GM12878 (cell line): ENCODE data around the gene TMEM53. TPM values are rescaled to one million over a fixed set of nuclear protein-coding genes. Genes with fewer than 3 reads are reported as not detected.

Experiments used
- CBFB ChIP-seq: IDR thresholded peaks from 2 replicates; pipeline ENCODE4 v1.6.1; 2016; ENCODE audit warnings: antibody characterized with exemption, low read depth
- CBX5 ChIP-seq: sonication (generic); IDR thresholded peaks from 2 replicates; pipeline ENCODE4 v1.6.1; 2016; ENCODE audit warnings: low read depth, moderate library complexity, mild to moderate bottlenecking, inconsistent platforms
- ESRRA ChIP-seq: IDR thresholded peaks from 2 replicates; pipeline ENCODE4 v1.6.1; 2012; ENCODE audit warnings: mild to moderate bottlenecking, low read length, improper control_type of control experiment
- GABPA ChIP-seq: IDR thresholded peaks from 2 replicates; pipeline ENCODE4 v1.6.1; 2014; ENCODE audit warnings: antibody characterized with exemption, low read depth, mild to moderate bottlenecking, inconsistent platforms
- HDAC2 ChIP-seq: fragments of 200-600 bp; sonication (generic); IDR thresholded peaks from 2 replicates; pipeline ENCODE4 v1.6.1; 2017
- MEF2B ChIP-seq: fragments of 450-650 bp; IDR thresholded peaks from 2 replicates; pipeline ENCODE4 v1.6.1; 2018; ENCODE audit warnings: mild to moderate bottlenecking, moderate library complexity; ENCODE audit not compliant: partially characterized antibody, poor library complexity, severe bottlenecking
- MLLT1 ChIP-seq: fragments of 450-650 bp; IDR thresholded peaks from 2 replicates; pipeline ENCODE4 v1.6.1; 2016; ENCODE audit warnings: mild to moderate bottlenecking
- NFYA ChIP-seq: IDR thresholded peaks from 2 replicates; pipeline ENCODE4 v1.6.1; 2011; ENCODE audit warnings: low read depth, mild to moderate bottlenecking, low read length, improper control_type of control experiment, borderline replicate concordance
- NKRF ChIP-seq: fragments of 450-650 bp; conservative IDR thresholded peaks from 2 replicates; pipeline ENCODE4 v1.6.1; 2017; ENCODE audit warnings: mild to moderate bottlenecking, moderate library complexity
- PAX8 ChIP-seq: fragments of 450-650 bp; IDR thresholded peaks from 2 replicates; pipeline ENCODE4 v1.6.1; 2017; ENCODE audit warnings: mild to moderate bottlenecking, moderate library complexity
- PKNOX1 ChIP-seq: fragments of 450-650 bp; IDR thresholded peaks from 2 replicates; pipeline ENCODE4 v1.6.1; 2016; ENCODE audit warnings: mild to moderate bottlenecking
- POLR2AphosphoS2 ChIP-seq: IDR thresholded peaks from 2 replicates; pipeline ENCODE4 v1.6.1; 2011; ENCODE audit warnings: low read depth, mild to moderate bottlenecking, low read length, improper control_type of control experiment, moderate library complexity
- POU2F2 ChIP-seq: IDR thresholded peaks from 3 replicates; pipeline ENCODE4 v1.6.1; 2011; ENCODE audit warnings: low read depth, mild to moderate bottlenecking, low read length, borderline replicate concordance
- RCOR1 ChIP-seq: conservative IDR thresholded peaks from 2 replicates; pipeline ENCODE4 v1.6.1; 2012; ENCODE audit warnings: low read depth, low read length, improper control_type of control experiment
- SRF ChIP-seq, 2 experiments: IDR thresholded peaks; 2 replicates each; pipeline ENCODE4 v1.6.1; 2011; ENCODE audit warnings: low read depth in 2 of 2, low read length in 2 of 2, mild to moderate bottlenecking in 1 of 2, moderate library complexity in 1 of 2
- ZNF24 ChIP-seq: fragments of 450-650 bp; IDR thresholded peaks from 2 replicates; pipeline ENCODE4 v1.6.1; 2017; ENCODE audit warnings: antibody characterized with exemption, mild to moderate bottlenecking
- ZNF274 ChIP-seq: IDR thresholded peaks from one replicate; pipeline ENCODE4 v1.8.0; 2011; ENCODE audit not compliant: insufficient read length, insufficient read depth
- polyA plus RNA-seq, 11 experiments: library from polyadenylated mRNA; depleted of rRNA in 4 of 11; unstranded in 6 of 11; stranded (reverse) in 5 of 11; fragments of >200 nt; fragmentation: Nextera tagmentation in 4 of 11; fragmentation: Illumina TruSeq in 1 of 11; extraction: Ambion mirVana in 4 of 11; extraction: Trizol in 1 of 11; gene quantifications; 1 replicate in 1 of 11; 2 replicates in 10 of 11; pipeline versions ENCODE4 v1.2.1 to v1.2.3, GENCODE V29; 2011 to 2016; ENCODE audit warnings: inconsistent platforms in 2 of 11, missing spikeins in 2 of 11, low read depth in 1 of 11
- total RNA-seq, 4 experiments: library from RNA; depleted of rRNA in 3 of 4; stranded (reverse); fragments of >200 nt in 3 of 4; fragmentation: Illumina TruSeq in 1 of 4; extraction: Trizol in 1 of 4; gene quantifications; 2 replicates each; pipeline versions ENCODE4 v1.2.1 to v1.2.3, GENCODE V29; 2013 to 2021
- TF ChIP-seq, protein P1 (sequence below): fragments of 450-650 bp; formaldehyde crosslinking; IDR thresholded peaks from 2 replicates; pipeline ENCODE4 v1.4.0; 2020; ENCODE audit warnings: mild to moderate bottlenecking, moderate library complexity
- TF ChIP-seq, protein P2 (sequence below): IDR thresholded peaks from 2 replicates; pipeline ENCODE4 v1.6.1; 2011; ENCODE audit warnings: low read depth, low read length, improper control_type of control experiment, borderline replicate concordance

Gene TMEM53
- total and polyA plus RNA-seq, 10 of the 15 experiments (the other 5 are each of a cell fraction or from before 2014, with no cell fraction given): 3.1 to 23.9 (median 11.1) TPM

GRCh38 chr1:44707959-44708831 lies 33.9 kb upstream of the TMEM53 start (continued):
- TF ChIP-seq NKRF (no peak), CBX5 (no peak), GABPA (no peak), ESRRA (no peak), RCOR1 (no peak), NFYA (no peak), ZNF274 (no peak), PAX8 (no peak), POU2F2 (0 out of 3 replicates have a peak, but pooled peaks have one; percentile 37), POLR2AphosphoS2 (no peak), HDAC2 (no peak), CBFB (no peak), PKNOX1 (no peak), SRF (IDR thresholded peaks at IDR 0.05; ENCODE audit: low read depth in 2 of 2, low read length in 2 of 2) (no peak), MEF2B (no peak), MLLT1 (no peak), ZNF24 (no peak)
- TF ChIP-seq, protein P1, sequence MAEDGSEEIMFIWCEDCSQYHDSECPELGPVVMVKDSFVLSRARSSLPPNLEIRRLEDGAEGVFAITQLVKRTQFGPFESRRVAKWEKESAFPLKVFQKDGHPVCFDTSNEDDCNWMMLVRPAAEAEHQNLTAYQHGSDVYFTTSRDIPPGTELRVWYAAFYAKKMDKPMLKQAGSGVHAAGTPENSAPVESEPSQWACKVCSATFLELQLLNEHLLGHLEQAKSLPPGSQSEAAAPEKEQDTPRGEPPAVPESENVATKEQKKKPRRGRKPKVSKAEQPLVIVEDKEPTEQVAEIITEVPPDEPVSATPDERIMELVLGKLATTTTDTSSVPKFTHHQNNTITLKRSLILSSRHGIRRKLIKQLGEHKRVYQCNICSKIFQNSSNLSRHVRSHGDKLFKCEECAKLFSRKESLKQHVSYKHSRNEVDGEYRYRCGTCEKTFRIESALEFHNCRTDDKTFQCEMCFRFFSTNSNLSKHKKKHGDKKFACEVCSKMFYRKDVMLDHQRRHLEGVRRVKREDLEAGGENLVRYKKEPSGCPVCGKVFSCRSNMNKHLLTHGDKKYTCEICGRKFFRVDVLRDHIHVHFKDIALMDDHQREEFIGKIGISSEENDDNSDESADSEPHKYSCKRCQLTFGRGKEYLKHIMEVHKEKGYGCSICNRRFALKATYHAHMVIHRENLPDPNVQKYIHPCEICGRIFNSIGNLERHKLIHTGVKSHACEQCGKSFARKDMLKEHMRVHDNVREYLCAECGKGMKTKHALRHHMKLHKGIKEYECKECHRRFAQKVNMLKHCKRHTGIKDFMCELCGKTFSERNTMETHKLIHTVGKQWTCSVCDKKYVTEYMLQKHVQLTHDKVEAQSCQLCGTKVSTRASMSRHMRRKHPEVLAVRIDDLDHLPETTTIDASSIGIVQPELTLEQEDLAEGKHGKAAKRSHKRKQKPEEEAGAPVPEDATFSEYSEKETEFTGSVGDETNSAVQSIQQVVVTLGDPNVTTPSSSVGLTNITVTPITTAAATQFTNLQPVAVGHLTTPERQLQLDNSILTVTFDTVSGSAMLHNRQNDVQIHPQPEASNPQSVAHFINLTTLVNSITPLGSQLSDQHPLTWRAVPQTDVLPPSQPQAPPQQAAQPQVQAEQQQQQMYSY: no peak
- TF ChIP-seq, protein P2, sequence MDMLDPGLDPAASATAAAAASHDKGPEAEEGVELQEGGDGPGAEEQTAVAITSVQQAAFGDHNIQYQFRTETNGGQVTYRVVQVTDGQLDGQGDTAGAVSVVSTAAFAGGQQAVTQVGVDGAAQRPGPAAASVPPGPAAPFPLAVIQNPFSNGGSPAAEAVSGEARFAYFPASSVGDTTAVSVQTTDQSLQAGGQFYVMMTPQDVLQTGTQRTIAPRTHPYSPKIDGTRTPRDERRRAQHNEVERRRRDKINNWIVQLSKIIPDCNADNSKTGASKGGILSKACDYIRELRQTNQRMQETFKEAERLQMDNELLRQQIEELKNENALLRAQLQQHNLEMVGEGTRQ: no peak
